Gastroesophageal sphincter (tissue), 4 donors: ENCODE measurements around the gene UTY. TPM values are rescaled to one million over a fixed set of nuclear protein-coding genes. Genes with fewer than 3 reads are reported as not detected.

ENCODE experiments used
- ATAC-seq: fragments of 150-250 bp; one replicate; pipeline ENCODE4 v1.9.1; 2016; ENCODE audit warnings: mild to moderate bottlenecking, moderate library complexity
- H3K27ac ChIP-seq, 4 donors: fragments of 200-600 bp; sonication (generic) in 3 of 4; 1 replicate in 3 of 4; 2 replicates in 1 of 4; pipeline ENCODE4 v1.5.1; 2016 to 2019
- H3K27me3 ChIP-seq: fragments of 200-600 bp; sonication (generic); one replicate; pipeline ENCODE4 v1.5.1; 2019
- H3K36me3 ChIP-seq, 2 donors: fragments of 200-600 bp; sonication (generic); one replicate each; pipeline ENCODE4 v1.5.1; 2019; ENCODE audit warnings: control low read depth in 1 of 2
- H3K4me1 ChIP-seq, 3 donors: fragments of 200-600 bp; sonication (generic); 1 replicate in 2 of 3; 2 replicates in 1 of 3; pipeline ENCODE4 v1.5.1; 2016 to 2019; ENCODE audit warnings: control low read depth in 2 of 3
- H3K4me3 ChIP-seq, 2 donors: fragments of 200-600 bp; sonication (generic); one replicate each; pipeline ENCODE4 v1.5.1; 2019; ENCODE audit warnings: mild to moderate bottlenecking in 1 of 2, moderate library complexity in 1 of 2
- H3K9me3 ChIP-seq, 3 donors: fragments of 200-600 bp; sonication (generic); one replicate each; pipeline ENCODE4 v1.5.1; 2017 to 2019; ENCODE audit warnings: control low read depth in 2 of 3
- CTCF ChIP-seq, 4 experiments: fragments of 200-600 bp in 2 of 4; fragments of 450-650 bp in 2 of 4; sonication (generic) in 1 of 4; IDR thresholded peaks; one replicate each; pipeline ENCODE4 v1.5.1; 2017 to 2019; ENCODE audit warnings: antibody characterized with exemption in 4 of 4, mild to moderate bottlenecking in 2 of 4, moderate library complexity in 2 of 4
- EP300 ChIP-seq: sonication (generic); formaldehyde crosslinking; IDR thresholded peaks from one replicate; pipeline ENCODE4 v1.6.1; 2017; ENCODE audit warnings: antibody characterized with exemption, mild to moderate bottlenecking
- POLR2A ChIP-seq, 2 donors: fragments of 450-650 bp; IDR thresholded peaks; one replicate each; pipeline ENCODE4 v1.6.1; 2017; ENCODE audit warnings: antibody characterized with exemption in 2 of 2, mild to moderate bottlenecking in 2 of 2, moderate library complexity in 1 of 2
- POLR2AphosphoS5 ChIP-seq: sonication (generic); formaldehyde crosslinking; IDR thresholded peaks from one replicate; pipeline ENCODE4 v1.6.1; 2017; ENCODE audit warnings: antibody characterized with exemption
- WGBS, 2 donors: methylation state at CpG; one replicate each; pipeline ENCODE4 v1.1.5; 2018; ENCODE audit warnings: low coverage in 1 of 2; 5-methylcytosine and 5-hydroxymethylcytosine counted together
- total RNA-seq, 4 donors: library from RNA; depleted of rRNA; stranded (reverse); fragments of >200 nt; gene quantifications; one replicate each; pipeline ENCODE4 v1.1.0, GENCODE V29; 2016

The UTY gene
- total RNA-seq, 4 donors from 2014 or later: 0.07 to 58.7 (median 27.1) TPM; not detected in 1

GRCh38 chrY:13415556-13415955, 64.3 kb downstream of the UTY start:
- H3K36me3 ChIP-seq: peaks cover 0 to 3% of the 10 kb centered on the region in 2 donors
- no peaks in the 10 kb centered on the region for H3K27me3 ChIP-seq
- H3K9me3 ChIP-seq: no peaks in the 10 kb centered on the region
- TF ChIP-seq POLR2AphosphoS5 (no peak), CTCF (IDR thresholded peaks at IDR 0.05) (no peak), EP300 (no peak), POLR2A (IDR thresholded peaks at IDR 0.05) (no peak)
- no peak for ATAC-seq
- H3K4me3 ChIP-seq: no peak overlapping the region
- H3K27ac ChIP-seq: no peak overlapping the region
- peaks cover 0 to 22% (median 0%) of the 10 kb centered on the region in 3 donors for H3K4me1 ChIP-seq

- H3K4me1 ChIP-seq: no peaks in the 10 kb centered on the region
- no peaks in the 10 kb centered on the region for H3K9me3 ChIP-seq
- H3K27ac ChIP-seq: no peak overlapping the region
- TF ChIP-seq POLR2A (IDR thresholded peaks at IDR 0.05) (no peak), EP300 (no peak), POLR2AphosphoS5 (no peak), CTCF (IDR thresholded peaks at IDR 0.05) (no peak)
- ATAC-seq: no peak
- 56% methylated on average over 2 of the region's 2 CpGs; no CpG with 5 or more reads in 1 of the 2 donors for WGBS, 2 donors
- no peaks in the 10 kb centered on the region for H3K36me3 ChIP-seq
- H3K27me3 ChIP-seq: no peaks in the 10 kb centered on the region
- no peak overlapping the region for H3K4me3 ChIP-seq
Observed at GRCh38 chrY:13398876-13399275, 81.0 kb downstream of the UTY start.

GRCh38 chrY:13381110-13381683, 98.6 kb downstream of the UTY start:
- H3K9me3 ChIP-seq: no peaks in the 10 kb centered on the region
- no peak for TF ChIP-seq POLR2AphosphoS5
- TF ChIP-seq EP300: no peak
- no peak for TF ChIP-seq CTCF (IDR thresholded peaks at IDR 0.05)
- no peak for TF ChIP-seq POLR2A (IDR thresholded peaks at IDR 0.05)
- no peaks in the 10 kb centered on the region for H3K4me1 ChIP-seq
- H3K4me3 ChIP-seq: no peak overlapping the region
- H3K27ac ChIP-seq: no peak overlapping the region
- WGBS, 2 donors: 98% methylated on average over 5 of the region's 7 CpGs; no CpG with 5 or more reads in 1 of the 2 donors
- no peaks in the 10 kb centered on the region for H3K27me3 ChIP-seq
- H3K36me3 ChIP-seq: no peaks in the 10 kb centered on the region
- no peak for ATAC-seq

GRCh38 chrY:13370868-13371800, 108.7 kb downstream of the UTY start:
- Histone ChIP-seq H3K4me1 (no peaks in the 10 kb centered on the region), H3K27ac (no peak overlapping the region), H3K4me3 (no peak overlapping the region), H3K27me3 (no peaks in the 10 kb centered on the region), H3K36me3 (peaks cover 0 to 9% of the 10 kb centered on the region in 2 donors), H3K9me3 (no peaks in the 10 kb centered on the region)
- no peak for ATAC-seq
- TF ChIP-seq POLR2AphosphoS5 (no peak), POLR2A (IDR thresholded peaks at IDR 0.05) (no peak), EP300 (no peak), CTCF (IDR thresholded peaks at IDR 0.05) (no peak)
- WGBS, 2 donors: 96% methylated on average over 4 of the region's 6 CpGs; no CpG with 5 or more reads in 1 of the 2 donors

GRCh38 chrY:13370245-13370644, 109.6 kb downstream of the UTY start:
- H3K4me1 ChIP-seq: no peaks in the 10 kb centered on the region
- H3K36me3 ChIP-seq: peaks cover 0 to 9% of the 10 kb centered on the region in 2 donors
- H3K9me3 ChIP-seq: no peaks in the 10 kb centered on the region
- no peak overlapping the region for H3K27ac ChIP-seq
- TF ChIP-seq CTCF (IDR thresholded peaks at IDR 0.05) (no peak), POLR2AphosphoS5 (no peak), POLR2A (IDR thresholded peaks at IDR 0.05) (no peak), EP300 (no peak)
- H3K4me3 ChIP-seq: no peak overlapping the region
- ATAC-seq: no peak
- no peaks in the 10 kb centered on the region for H3K27me3 ChIP-seq
